HepG2 (cell line): ENCODE measurements around the gene SPOPL. TPM values are rescaled to one million over a fixed set of nuclear protein-coding genes. Genes with fewer than 3 reads are reported as not detected.

Experiments
- KLF16 ChIP-seq, 2 experiments: sonication (generic) in 1 of 2; formaldehyde crosslinking in 1 of 2; IDR thresholded peaks; 2 replicates each; pipeline versions ENCODE4 v1.6.1 to v1.8.0; 2016 to 2023; ENCODE audit warnings: missing genetic modification reagents in 2 of 2, missing compliant biosample characterization in 1 of 2
- ZNF790 ChIP-seq: sonication (generic); formaldehyde crosslinking; IDR thresholded peaks from 2 replicates; pipeline ENCODE4 v1.8.0; 2022; ENCODE audit warnings: missing genetic modification reagents, mild to moderate bottlenecking, borderline replicate concordance
- ZNF792 ChIP-seq: IDR thresholded peaks from 2 replicates; pipeline ENCODE4 v1.6.1; 2016
- polyA plus RNA-seq, 8 experiments: library from polyadenylated mRNA; depleted of rRNA in 3 of 8; stranded (reverse) in 7 of 8; unstranded in 1 of 8; fragments of >200 nt; fragmentation: Illumina TruSeq in 4 of 8; extraction: Trizol in 4 of 8; gene quantifications; 2 replicates each; pipeline versions ENCODE4 v1.2.1 to v1.2.3, GENCODE V29; 2011 to 2016; ENCODE audit warnings: low read depth in 4 of 8, missing spikeins in 1 of 8, mixed read lengths in 1 of 8; ENCODE audit not compliant: insufficient read depth in 1 of 8
- total RNA-seq, 5 experiments: library from RNA; depleted of rRNA; stranded (reverse); fragments of >200 nt; fragmentation: Illumina TruSeq; extraction: Trizol; gene quantifications; 2 replicates each; pipeline ENCODE4 v1.2.3, GENCODE V29; 2016; ENCODE audit warnings: low read depth in 1 of 5
- TF ChIP-seq, protein P1 (sequence below): sonication (generic); formaldehyde crosslinking; IDR thresholded peaks from 2 replicates; pipeline ENCODE4 v1.5.0; 2020; ENCODE audit warnings: mild to moderate bottlenecking, missing genetic modification reagents, borderline replicate concordance
- TF ChIP-seq, protein P2 (sequence below), 2 experiments: sonication (generic) in 1 of 2; formaldehyde crosslinking in 1 of 2; IDR thresholded peaks; 2 replicates each; pipeline versions ENCODE4 v1.5.1 to v1.6.1; 2011 to 2020; ENCODE audit warnings: borderline replicate concordance in 1 of 2, low read depth in 1 of 2, low read length in 1 of 2, mild to moderate bottlenecking in 1 of 2, missing genetic modification reagents in 1 of 2, moderate library complexity in 1 of 2

SPOPL gene
- total and polyA plus RNA-seq, 2 of the 13 experiments (the other 11 are each of a cell fraction or from before 2014, with no cell fraction given): 12.6 to 51.6 TPM

DNA sequence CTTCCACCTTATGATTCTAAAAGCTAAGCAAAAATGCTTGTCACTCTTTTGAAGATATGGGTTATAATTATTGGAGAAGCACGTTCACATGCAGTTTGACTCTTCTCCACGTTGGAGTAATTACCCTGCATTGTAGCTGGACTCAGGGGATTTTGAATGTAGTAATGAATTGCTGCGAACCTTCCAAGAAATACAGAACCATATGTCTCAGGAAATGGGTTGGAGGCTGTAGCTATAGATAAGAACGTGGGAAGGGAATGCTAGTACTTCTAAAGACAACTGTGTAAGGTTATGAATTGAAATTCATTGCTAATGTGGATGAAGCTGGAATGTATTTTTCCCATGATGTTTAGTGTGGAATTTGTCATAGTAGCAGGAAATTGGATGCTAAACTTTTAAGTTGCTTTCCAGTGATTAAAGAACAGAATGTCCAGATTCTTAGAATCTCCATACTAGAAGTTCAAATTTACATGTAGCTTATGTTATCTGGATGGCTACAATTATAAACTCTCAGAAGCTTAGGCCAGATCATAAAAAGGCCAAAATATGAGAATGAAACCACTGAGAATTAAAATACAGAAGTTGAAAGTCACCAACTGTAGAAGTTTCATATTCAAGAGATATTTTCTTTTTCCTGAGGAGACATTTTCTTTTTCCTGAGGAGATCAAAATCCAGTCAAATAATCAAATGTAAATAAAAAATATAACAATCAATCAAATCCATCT lies 27.3 kb upstream of the SPOPL start (continued):
- TF ChIP-seq KLF16 (CRISPR knock-in tag; IDR thresholded peaks at IDR 0.05) (no peak), ZNF792 (CRISPR knock-in tag) (no peak), ZNF790 (CRISPR knock-in tag) (no peak)
- TF ChIP-seq, protein P1, sequence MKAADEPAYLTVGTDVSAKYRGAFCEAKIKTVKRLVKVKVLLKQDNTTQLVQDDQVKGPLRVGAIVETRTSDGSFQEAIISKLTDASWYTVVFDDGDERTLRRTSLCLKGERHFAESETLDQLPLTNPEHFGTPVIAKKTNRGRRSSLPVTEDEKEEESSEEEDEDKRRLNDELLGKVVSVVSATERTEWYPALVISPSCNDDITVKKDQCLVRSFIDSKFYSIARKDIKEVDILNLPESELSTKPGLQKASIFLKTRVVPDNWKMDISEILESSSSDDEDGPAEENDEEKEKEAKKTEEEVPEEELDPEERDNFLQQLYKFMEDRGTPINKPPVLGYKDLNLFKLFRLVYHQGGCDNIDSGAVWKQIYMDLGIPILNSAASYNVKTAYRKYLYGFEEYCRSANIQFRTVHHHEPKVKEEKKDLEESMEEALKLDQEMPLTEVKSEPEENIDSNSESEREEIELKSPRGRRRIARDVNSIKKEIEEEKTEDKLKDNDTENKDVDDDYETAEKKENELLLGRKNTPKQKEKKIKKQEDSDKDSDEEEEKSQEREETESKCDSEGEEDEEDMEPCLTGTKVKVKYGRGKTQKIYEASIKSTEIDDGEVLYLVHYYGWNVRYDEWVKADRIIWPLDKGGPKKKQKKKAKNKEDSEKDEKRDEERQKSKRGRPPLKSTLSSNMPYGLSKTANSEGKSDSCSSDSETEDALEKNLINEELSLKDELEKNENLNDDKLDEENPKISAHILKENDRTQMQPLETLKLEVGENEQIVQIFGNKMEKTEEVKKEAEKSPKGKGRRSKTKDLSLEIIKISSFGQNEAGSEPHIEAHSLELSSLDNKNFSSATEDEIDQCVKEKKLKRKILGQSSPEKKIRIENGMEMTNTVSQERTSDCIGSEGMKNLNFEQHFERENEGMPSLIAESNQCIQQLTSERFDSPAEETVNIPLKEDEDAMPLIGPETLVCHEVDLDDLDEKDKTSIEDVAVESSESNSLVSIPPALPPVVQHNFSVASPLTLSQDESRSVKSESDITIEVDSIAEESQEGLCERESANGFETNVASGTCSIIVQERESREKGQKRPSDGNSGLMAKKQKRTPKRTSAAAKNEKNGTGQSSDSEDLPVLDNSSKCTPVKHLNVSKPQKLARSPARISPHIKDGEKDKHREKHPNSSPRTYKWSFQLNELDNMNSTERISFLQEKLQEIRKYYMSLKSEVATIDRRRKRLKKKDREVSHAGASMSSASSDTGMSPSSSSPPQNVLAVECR: no peak
- TF ChIP-seq, protein P2, sequence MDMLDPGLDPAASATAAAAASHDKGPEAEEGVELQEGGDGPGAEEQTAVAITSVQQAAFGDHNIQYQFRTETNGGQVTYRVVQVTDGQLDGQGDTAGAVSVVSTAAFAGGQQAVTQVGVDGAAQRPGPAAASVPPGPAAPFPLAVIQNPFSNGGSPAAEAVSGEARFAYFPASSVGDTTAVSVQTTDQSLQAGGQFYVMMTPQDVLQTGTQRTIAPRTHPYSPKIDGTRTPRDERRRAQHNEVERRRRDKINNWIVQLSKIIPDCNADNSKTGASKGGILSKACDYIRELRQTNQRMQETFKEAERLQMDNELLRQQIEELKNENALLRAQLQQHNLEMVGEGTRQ (IDR thresholded peaks at IDR 0.05; ENCODE audit: low read depth, low read length): no peak
- TF ChIP-seq, protein P2 (CRISPR knock-in tag; IDR thresholded peaks at IDR 0.05; ENCODE audit: borderline replicate concordance): no peak
